K562 (cell line): ENCODE results near the gene SCN7A. TPM values are rescaled to one million over a fixed set of nuclear protein-coding genes. Genes with fewer than 3 reads are reported as not detected.

ENCODE experiments used
- ATAC-seq: fragments of 200-7000 bp; cut with Tn5 transposase; 3 replicates; pipeline ENCODE4 v1.9.1; 2020; ENCODE audit warnings: moderate library complexity
- BruUV-seq: library from RNA; stranded (reverse); fragments of 400-500 nt; replicated peaks from 2 replicates; lab custom pipeline; 2021; lab: Mats Ljungman, UMichigan
- CTCF ChIA-PET: fragments of 300-600 bp; formaldehyde crosslinking; extraction: SDS; loops from one replicate; lab custom pipeline; 2021; ENCODE audit warnings: low intra/inter-chr PET ratio; lab: Yijun Ruan, JAX
- POLR2A ChIA-PET: fragments of 300-600, 350-650 bp; sonication (Branson Sonifier 250); formaldehyde crosslinking; extraction: SDS; loops from one replicate; lab custom pipeline; 2021; ENCODE audit warnings: antibody characterized with exemption, inconsistent platforms; lab: Yijun Ruan, JAX
- DNase-seq, 4 experiments: peaks; one replicate each; pipeline versions ENCODE4 v3.0.0 to v3.0.0-alpha.2; 2011 to 2018; ENCODE audit warnings: low spot score in 3 of 4, mixed read lengths in 3 of 4; ENCODE audit errors: extremely low read depth in 1 of 4
- FAIRE-seq: peaks from 2 replicates; lab custom pipeline; 2011; peaks lifted over from hg19 to GRCh38; lab: Jason Lieb, UNC
- H2AFZ ChIP-seq: 2 replicates; pipeline ENCODE4 v1.6.0; 2011; ENCODE audit warnings: low read depth, low read length, control low read depth, inconsistent platforms
- H3K27ac ChIP-seq: fragments of 200-600 bp; 3 replicates; pipeline ENCODE4 v1.8.0; 2011; ENCODE audit warnings: low read depth, mild to moderate bottlenecking, control low read depth, inconsistent platforms, low read length, moderate library complexity, mixed read lengths; ENCODE audit errors: extremely low read depth
- H3K27me3 ChIP-seq, 2 experiments: fragments of 300-600 bp in 1 of 2; 2 replicates in 1 of 2; 3 replicates in 1 of 2; pipeline versions ENCODE4 v1.6.0 to v1.8.0; 2011; ENCODE audit warnings: inconsistent platforms in 2 of 2, low read length in 2 of 2, mild to moderate bottlenecking in 1 of 2, mixed read lengths in 1 of 2, moderate library complexity in 1 of 2; ENCODE audit not compliant: control insufficient read depth in 2 of 2, insufficient read depth in 2 of 2
- H3K36me3 ChIP-seq: fragments of 300-600 bp; 3 replicates; pipeline ENCODE4 v1.8.0; 2011; ENCODE audit warnings: mild to moderate bottlenecking, low read length, inconsistent platforms; ENCODE audit not compliant: control insufficient read depth, insufficient read depth
- H3K4me1 ChIP-seq, 2 experiments: fragments of 200-600 bp in 1 of 2; replicated peaks in 1 of 2; 2 replicates in 1 of 2; 3 replicates in 1 of 2; pipeline versions ENCODE4 v1.5.1 to v1.8.0; 2011; ENCODE audit warnings: inconsistent platforms in 2 of 2, low read length in 2 of 2, mild to moderate bottlenecking in 1 of 2, mixed read lengths in 1 of 2, moderate library complexity in 1 of 2; ENCODE audit not compliant: control insufficient read depth in 2 of 2, insufficient read depth in 2 of 2
- H3K4me2 ChIP-seq: 2 replicates; pipeline ENCODE4 v1.6.1; 2011; ENCODE audit warnings: low read length, control low read depth, inconsistent platforms, mixed read lengths; ENCODE audit not compliant: insufficient read depth
- H3K4me3 ChIP-seq: fragments of 200-600 bp; sonication (generic), shearing (Covaris generic); 2 replicates; pipeline ENCODE4 v1.5.1; 2016; ENCODE audit warnings: control low read depth, inconsistent platforms
- H3K79me2 ChIP-seq: fragments of 200-600 bp; 3 replicates; pipeline ENCODE4 v1.8.0; 2011; ENCODE audit warnings: low read length, inconsistent platforms; ENCODE audit not compliant: control insufficient read depth, insufficient read depth
- H3K9ac ChIP-seq, 2 experiments: 2 replicates each; pipeline versions ENCODE4 v1.6.0 to v1.6.1; 2011; ENCODE audit warnings: low read depth in 2 of 2, low read length in 2 of 2, control low read depth in 1 of 2, inconsistent platforms in 1 of 2, mild to moderate bottlenecking in 1 of 2, mixed read lengths in 1 of 2; ENCODE audit not compliant: insufficient read depth in 1 of 2
- H3K9me1 ChIP-seq: one replicate; pipeline ENCODE4 v1.6.0; 2011; ENCODE audit warnings: inconsistent platforms, mild to moderate bottlenecking, low read length, moderate library complexity; ENCODE audit not compliant: control insufficient read depth, insufficient read depth
- H3K9me3 ChIP-seq: replicated peaks from 2 replicates; pipeline ENCODE4 v1.5.1; 2011; ENCODE audit warnings: low read depth, low read length, inconsistent platforms; ENCODE audit not compliant: control insufficient read depth, insufficient read depth
- H4K20me1 ChIP-seq: replicated peaks from 2 replicates; pipeline ENCODE4 v1.6.1; 2011; ENCODE audit warnings: low read length, inconsistent platforms, mixed read lengths; ENCODE audit not compliant: control insufficient read depth, insufficient read depth
- EP300 ChIP-seq: IDR thresholded peaks from 2 replicates; pipeline ENCODE4 v1.6.1; 2012; ENCODE audit warnings: low read length, improper control_type of control experiment
- JUND ChIP-seq, 2 experiments: IDR thresholded peaks; 2 replicates in 1 of 2; 3 replicates in 1 of 2; pipeline ENCODE4 v1.6.1; 2011; ENCODE audit warnings: borderline replicate concordance in 2 of 2, low read depth in 2 of 2, low read length in 2 of 2, improper control_type of control experiment in 1 of 2, missing biosample characterization in 1 of 2, missing genetic modification characterization in 1 of 2, missing genetic modification reagents in 1 of 2
- SMARCA4 ChIP-seq: fragments of 450-650 bp; IDR thresholded peaks from 2 replicates; pipeline ENCODE4 v1.6.1; 2016
- SMARCE1 ChIP-seq: fragments of 450-650 bp; IDR thresholded peaks from 2 replicates; pipeline ENCODE4 v1.7.1; 2016; ENCODE audit warnings: mild to moderate bottlenecking
- ZNF436 ChIP-seq: fragments of 250-450, 450-650 bp; sonication (Bioruptor Pico); formaldehyde crosslinking; IDR thresholded peaks from 2 replicates; pipeline ENCODE4 v1.7.0; 2020; ENCODE audit warnings: mild to moderate bottlenecking
- WGBS: fragments of 100-300 bp; shearing (Covaris generic); methylation state at CpG from one replicate; pipeline ENCODE4 v1.1.6; 2016; ENCODE audit warnings: low coverage, mixed read lengths; ENCODE audit not compliant: insufficient coverage; ENCODE audit errors: missing lambda C conversion rate; 5-methylcytosine and 5-hydroxymethylcytosine counted together
- in situ Hi-C: fragments of 300-500 bp; cut with MboI; formaldehyde crosslinking; loops from 4 replicates; pipeline ENCODE4 v1.15.0; 2018; ENCODE audit warnings: inconsistent platforms, mixed read lengths
- intact Hi-C: fragments of 100-400 bp; cut with micrococcal nuclease; formaldehyde crosslinking; loops from 2 replicates; pipeline ENCODE4 v1.14.2; 2022
- polyA plus RNA-seq, 8 experiments: library from polyadenylated mRNA; depleted of rRNA in 4 of 8; stranded (reverse) in 5 of 8; unstranded in 3 of 8; fragments of >200 nt; fragmentation: Nextera tagmentation in 2 of 8; fragmentation: Illumina TruSeq in 1 of 8; extraction: Ambion mirVana in 2 of 8; extraction: Trizol in 1 of 8; gene quantifications; 2 replicates each; pipeline versions ENCODE4 v1.2.1 to v1.2.3, GENCODE V29; 2011 to 2014; ENCODE audit warnings: inconsistent platforms in 1 of 8, missing spikeins in 1 of 8
- total RNA-seq, 7 experiments: library from RNA; depleted of rRNA in 6 of 7; stranded (reverse); fragments of >200 nt in 6 of 7; fragmentation: Illumina TruSeq in 2 of 7; extraction: Trizol in 2 of 7; gene quantifications; 2 replicates each; pipeline versions ENCODE4 v1.2.1 to v1.2.3, GENCODE V29; 2011 to 2021; ENCODE audit warnings: low replicate concordance in 1 of 7
- TF ChIP-seq, protein P1 (sequence below), 2 experiments: fragments of 450-650 bp in 1 of 2; sonication (generic) in 1 of 2; formaldehyde crosslinking in 1 of 2; IDR thresholded peaks; 2 replicates each; pipeline versions ENCODE4 v1.7.1 to v1.9.0; 2016 to 2022; ENCODE audit warnings: inconsistent platforms in 1 of 2, mild to moderate bottlenecking in 1 of 2, missing genetic modification reagents in 1 of 2
- TF ChIP-seq, protein P2 (sequence below), 3 experiments: fragments of 200-800 bp in 1 of 3; fragments of 250-450 bp in 1 of 3; fragments of 450-650 bp in 1 of 3; sonication (Bioruptor Pico) in 1 of 3; sonication (Bioruptor generic) in 1 of 3; formaldehyde crosslinking in 1 of 3; IDR thresholded peaks; 2 replicates each; pipeline versions ENCODE4 v1.6.1 to v1.8.0; 2016 to 2022; ENCODE audit warnings: mild to moderate bottlenecking in 2 of 3, missing genetic modification characterization in 2 of 3, missing compliant biosample characterization in 1 of 3, moderate library complexity in 1 of 3

Gene SCN7A
- total and polyA plus RNA-seq, 9 of the 15 experiments (the other 6 are each of a cell fraction or from before 2014, with no cell fraction given) = under 0.01 to 0.05 (median 0.03) TPM; not detected in 3

DNA sequence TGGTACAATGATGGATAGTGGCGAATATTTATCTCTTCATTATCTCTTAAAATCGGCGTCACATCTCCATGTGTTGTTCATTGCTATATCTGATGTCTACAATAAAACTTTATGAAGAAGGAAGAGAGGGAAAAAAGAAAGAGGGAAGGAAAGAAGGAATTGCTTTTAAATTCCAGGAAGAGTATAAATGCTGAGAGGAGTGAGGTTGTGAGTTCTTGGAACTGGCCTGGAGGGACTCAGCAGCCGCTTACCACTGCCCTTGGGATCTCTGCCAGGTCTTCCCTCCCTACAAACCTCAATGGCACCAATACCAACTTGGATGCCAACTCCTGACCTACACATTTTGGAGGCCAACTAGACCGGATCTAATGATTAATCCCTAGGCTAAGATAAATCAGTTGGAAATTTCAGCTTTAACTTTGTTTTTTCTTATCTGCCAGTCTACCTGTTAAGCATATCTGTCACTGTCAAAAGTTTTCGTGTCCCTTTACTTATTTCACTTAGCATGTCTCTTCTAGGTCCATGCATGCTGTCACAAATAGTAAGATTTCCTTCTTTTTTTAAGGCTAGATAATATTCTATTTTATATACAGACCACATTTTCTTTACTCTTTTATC is 128.1 kb downstream of the SCN7A start:
- H3K79me2 ChIP-seq = peaks cover 66% of the 10 kb centered on the region
- no peaks in the 10 kb centered on the region for H3K9me3 ChIP-seq
- H2AFZ ChIP-seq = peak overlapping the region; percentile 67
- intact Hi-C loops = no loop called here
- no peaks in the 10 kb centered on the region for H3K36me3 ChIP-seq
- H3K9me1 ChIP-seq = no peaks in the 10 kb centered on the region
- H3K4me2 ChIP-seq = peak overlapping the region; percentile 54
- in situ Hi-C loops = no loop called here
- CTCF ChIA-PET = no interaction called here
- peak overlapping the region; percentile 36; the same call in 2 of the 3 replicates for H3K27ac ChIP-seq
- H3K4me1 ChIP-seq = peaks cover 3 to 45% of the 10 kb centered on the region in 2 experiments; a peak in 4 of 5 replicates
- peak; percentile 59 for ATAC-seq
- H3K4me3 ChIP-seq = no peak overlapping the region
- peak; percentile 62 for FAIRE-seq
- POLR2A ChIA-PET = interaction anchor here (2.1 kb wide), 1 partner anchor 10 kb away, joined by 11 read pairs; the partner anchor contains the start of gene SCN9A
- H3K27me3 ChIP-seq = no peaks in the 10 kb centered on the region
- H3K9ac ChIP-seq = peak overlapping the region in 1 of 2 experiments; percentile 65; a peak in 2 of 4 replicates
- no peaks in the 10 kb centered on the region for H4K20me1 ChIP-seq
- peak in 2 of 4 experiments; percentile 42 to 64 for DNase-seq
- no TSS peak for BruUV-seq
- 5% methylated on average over 6 of the region's 6 CpGs for WGBS
- TF ChIP-seq JUND (IDR thresholded peaks at IDR 0.05; ENCODE audit: borderline replicate concordance, low read depth, low read length) (0 out of 2 replicates have a peak, but pooled peaks have one; percentile 13), JUND (tag; IDR thresholded peaks at IDR 0.05; ENCODE audit: borderline replicate concordance, low read depth, low read length) (peak; percentile 22; the same call in 1 of the 3 replicates), ZNF436 (CRISPR knock-in tag) (no peak), SMARCA4 (0 out of 2 replicates have a peak, but pooled peaks have one; percentile 13), SMARCE1 (0 out of 2 replicates have a peak, but pooled peaks have one; percentile 58), EP300 (peak; percentile 14; the same call in 1 of the 2 replicates)
- TF ChIP-seq, protein P1, sequence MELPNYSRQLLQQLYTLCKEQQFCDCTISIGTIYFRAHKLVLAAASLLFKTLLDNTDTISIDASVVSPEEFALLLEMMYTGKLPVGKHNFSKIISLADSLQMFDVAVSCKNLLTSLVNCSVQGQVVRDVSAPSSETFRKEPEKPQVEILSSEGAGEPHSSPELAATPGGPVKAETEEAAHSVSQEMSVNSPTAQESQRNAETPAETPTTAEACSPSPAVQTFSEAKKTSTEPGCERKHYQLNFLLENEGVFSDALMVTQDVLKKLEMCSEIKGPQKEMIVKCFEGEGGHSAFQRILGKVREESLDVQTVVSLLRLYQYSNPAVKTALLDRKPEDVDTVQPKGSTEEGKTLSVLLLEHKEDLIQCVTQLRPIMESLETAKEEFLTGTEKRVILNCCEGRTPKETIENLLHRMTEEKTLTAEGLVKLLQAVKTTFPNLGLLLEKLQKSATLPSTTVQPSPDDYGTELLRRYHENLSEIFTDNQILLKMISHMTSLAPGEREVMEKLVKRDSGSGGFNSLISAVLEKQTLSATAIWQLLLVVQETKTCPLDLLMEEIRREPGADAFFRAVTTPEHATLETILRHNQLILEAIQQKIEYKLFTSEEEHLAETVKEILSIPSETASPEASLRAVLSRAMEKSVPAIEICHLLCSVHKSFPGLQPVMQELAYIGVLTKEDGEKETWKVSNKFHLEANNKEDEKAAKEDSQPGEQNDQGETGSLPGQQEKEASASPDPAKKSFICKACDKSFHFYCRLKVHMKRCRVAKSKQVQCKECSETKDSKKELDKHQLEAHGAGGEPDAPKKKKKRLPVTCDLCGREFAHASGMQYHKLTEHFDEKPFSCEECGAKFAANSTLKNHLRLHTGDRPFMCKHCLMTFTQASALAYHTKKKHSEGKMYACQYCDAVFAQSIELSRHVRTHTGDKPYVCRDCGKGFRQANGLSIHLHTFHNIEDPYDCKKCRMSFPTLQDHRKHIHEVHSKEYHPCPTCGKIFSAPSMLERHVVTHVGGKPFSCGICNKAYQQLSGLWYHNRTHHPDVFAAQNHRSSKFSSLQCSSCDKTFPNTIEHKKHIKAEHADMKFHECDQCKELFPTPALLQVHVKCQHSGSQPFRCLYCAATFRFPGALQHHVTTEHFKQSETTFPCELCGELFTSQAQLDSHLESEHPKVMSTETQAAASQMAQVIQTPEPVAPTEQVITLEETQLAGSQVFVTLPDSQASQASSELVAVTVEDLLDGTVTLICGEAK (IDR thresholded peaks at IDR 0.05) = peak; percentile 88
- TF ChIP-seq, protein P1 (CRISPR knock-in tag; IDR thresholded peaks at IDR 0.05) = no peak
- TF ChIP-seq, protein P2, sequence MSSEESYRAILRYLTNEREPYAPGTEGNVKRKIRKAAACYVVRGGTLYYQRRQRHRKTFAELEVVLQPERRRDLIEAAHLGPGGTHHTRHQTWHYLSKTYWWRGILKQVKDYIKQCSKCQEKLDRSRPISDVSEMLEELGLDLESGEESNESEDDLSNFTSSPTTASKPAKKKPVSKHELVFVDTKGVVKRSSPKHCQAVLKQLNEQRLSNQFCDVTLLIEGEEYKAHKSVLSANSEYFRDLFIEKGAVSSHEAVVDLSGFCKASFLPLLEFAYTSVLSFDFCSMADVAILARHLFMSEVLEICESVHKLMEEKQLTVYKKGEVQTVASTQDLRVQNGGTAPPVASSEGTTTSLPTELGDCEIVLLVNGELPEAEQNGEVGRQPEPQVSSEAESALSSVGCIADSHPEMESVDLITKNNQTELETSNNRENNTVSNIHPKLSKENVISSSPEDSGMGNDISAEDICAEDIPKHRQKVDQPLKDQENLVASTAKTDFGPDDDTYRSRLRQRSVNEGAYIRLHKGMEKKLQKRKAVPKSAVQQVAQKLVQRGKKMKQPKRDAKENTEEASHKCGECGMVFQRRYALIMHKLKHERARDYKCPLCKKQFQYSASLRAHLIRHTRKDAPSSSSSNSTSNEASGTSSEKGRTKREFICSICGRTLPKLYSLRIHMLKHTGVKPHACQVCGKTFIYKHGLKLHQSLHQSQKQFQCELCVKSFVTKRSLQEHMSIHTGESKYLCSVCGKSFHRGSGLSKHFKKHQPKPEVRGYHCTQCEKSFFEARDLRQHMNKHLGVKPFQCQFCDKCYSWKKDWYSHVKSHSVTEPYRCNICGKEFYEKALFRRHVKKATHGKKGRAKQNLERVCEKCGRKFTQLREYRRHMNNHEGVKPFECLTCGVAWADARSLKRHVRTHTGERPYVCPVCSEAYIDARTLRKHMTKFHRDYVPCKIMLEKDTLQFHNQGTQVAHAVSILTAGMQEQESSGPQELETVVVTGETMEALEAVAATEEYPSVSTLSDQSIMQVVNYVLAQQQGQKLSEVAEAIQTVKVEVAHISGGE (CRISPR knock-in tag; IDR thresholded peaks at IDR 0.05) = no peak
